ENCODE results near the gene ADGRA1. TPM values are rescaled to one million over a fixed set of nuclear protein-coding genes. Genes with fewer than 3 reads are reported as not detected.

The ADGRA1 gene
- total and polyA plus RNA-seq, 7 experiments from 2014 or later = not detected

DNA sequence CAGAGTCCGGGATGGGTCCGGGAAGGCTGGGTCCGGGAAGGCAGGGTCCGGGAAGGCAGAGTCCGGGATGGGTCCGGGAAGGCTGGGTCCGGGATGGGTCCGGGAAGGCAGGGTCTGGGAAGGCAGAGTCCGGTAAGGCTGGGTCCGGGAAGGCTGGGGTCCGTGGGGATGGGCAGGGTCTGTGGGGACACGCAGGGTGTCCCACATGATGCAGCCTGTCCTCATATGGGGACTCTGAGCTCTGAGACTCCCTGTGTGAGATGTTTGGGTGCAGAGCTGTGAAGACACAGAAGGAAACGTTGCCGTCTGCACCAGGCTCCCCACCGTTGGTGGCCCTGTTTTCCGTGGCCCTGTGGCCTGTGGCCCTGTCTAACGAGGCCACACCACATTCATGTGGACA, 45.7 kb upstream of the ADGRA1 start:
- H3K36me3 Mint-ChIP-seq = no peaks in the 10 kb centered on the region
- peaks cover 0 to 7% (median 3%) of the 10 kb centered on the region in 5 donors for H3K27me3 Mint-ChIP-seq
- no peak overlapping the region for H3K4me3 ChIP-seq (ENCODE audit: low read length)
- H3K4me1 Mint-ChIP-seq = peaks cover 0 to 2% (median 0%) of the 10 kb centered on the region in 7 donors
- ChIA-PET CTCF (no interaction called here), POLR2A (no interaction called here)
- no peaks in the 10 kb centered on the region for H3K4me1 ChIP-seq (ENCODE audit: control insufficient read depth in 2 of 2, insufficient read depth in 2 of 2, low read length in 2 of 2)
- no peaks in the 10 kb centered on the region for H3K9me3 ChIP-seq (ENCODE audit: control insufficient read depth in 2 of 3, low read length in 3 of 3)
- no peak overlapping the region for H3K4me3 Mint-ChIP-seq
- H3K27ac Mint-ChIP-seq = no peak overlapping the region
- H3K9me3 Mint-ChIP-seq = no peaks in the 10 kb centered on the region
- intact Hi-C loops (cut with micrococcal nuclease) = no loop called here
- DNase-seq (no peak), ATAC-seq (no peak)
- no peaks in the 10 kb centered on the region for H3K36me3 ChIP-seq (ENCODE audit: control insufficient read depth in 2 of 3, insufficient read depth in 3 of 3, low read length in 3 of 3)
- H3K27me3 ChIP-seq (ENCODE audit: control insufficient read depth in 2 of 2, insufficient read depth in 2 of 2, low read length in 2 of 2) = no peaks in the 10 kb centered on the region
- H3K27ac ChIP-seq (ENCODE audit: low read depth, low read length) = no peak overlapping the region

DNA sequence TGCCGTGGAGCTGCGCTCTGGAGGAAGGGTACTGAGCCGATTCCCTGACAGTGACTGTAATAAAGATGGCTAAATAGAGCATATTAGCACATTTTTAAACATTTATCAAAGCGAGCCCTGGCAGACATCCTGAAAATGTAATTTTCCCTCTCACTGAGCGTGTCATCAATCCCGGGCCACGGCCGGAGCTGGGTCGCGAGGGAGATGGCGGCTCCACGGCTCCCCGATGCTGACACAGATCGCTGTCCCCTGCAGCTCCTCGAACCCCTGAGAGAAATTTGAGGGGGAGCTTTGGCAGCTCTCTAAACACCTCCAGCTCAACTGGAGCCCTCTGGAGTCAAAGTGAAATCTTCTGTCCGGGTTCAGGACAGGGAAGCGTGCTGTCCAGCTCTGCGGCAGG, 44.9 kb upstream of the ADGRA1 start:
- no peak for ATAC-seq
- no peak overlapping the region for H3K27ac ChIP-seq (ENCODE audit: low read depth, low read length)
- CTCF ChIA-PET = no interaction called here

DNA sequence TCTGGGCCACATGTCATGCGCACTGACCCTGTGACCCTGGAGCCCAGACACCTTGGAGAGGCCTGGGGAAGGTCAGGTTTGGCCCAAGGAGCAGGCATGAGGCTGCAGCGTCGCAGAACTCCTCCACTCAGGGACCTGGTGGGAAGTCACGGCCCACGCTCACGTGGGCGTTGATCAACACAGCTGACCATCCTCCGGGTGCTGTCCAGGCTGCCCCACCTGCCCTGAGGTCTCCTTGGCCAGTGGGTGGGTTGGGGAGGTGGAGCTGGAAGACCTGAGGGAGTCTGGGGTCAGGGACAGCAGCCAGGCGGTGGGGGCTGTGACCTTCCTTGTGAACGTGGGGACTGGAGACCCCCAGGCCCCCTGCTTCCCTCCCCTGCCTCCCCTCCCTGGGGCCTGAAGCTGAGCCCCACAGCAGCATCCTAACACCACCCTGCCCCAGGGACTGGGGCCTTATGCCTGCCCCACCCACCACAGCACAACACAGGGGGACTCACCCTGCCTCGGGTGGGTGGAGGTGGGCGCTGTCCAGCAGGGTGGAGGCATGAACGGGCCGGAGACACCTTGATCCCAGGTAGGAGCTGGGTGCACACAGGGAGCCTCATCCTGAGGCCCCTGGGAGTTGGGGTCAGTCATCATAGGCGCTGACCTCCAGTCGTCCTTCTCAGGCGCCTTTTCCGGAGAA, 44.0 kb upstream of the ADGRA1 start:
- Mint-ChIP-seq H3K4me1 (peaks cover 0 to under 1% (median 0%) of the 10 kb centered on the region in 7 donors), H3K27ac (no peak overlapping the region), H3K9me3 (no peaks in the 10 kb centered on the region), H3K36me3 (no peaks in the 10 kb centered on the region), H3K27me3 (peaks cover 0 to 2% (median under 1%) of the 10 kb centered on the region in 5 donors), H3K4me3 (no peak overlapping the region)
- H3K27ac ChIP-seq (ENCODE audit: low read depth, low read length) = no peak overlapping the region
- DNase-seq (no peak), ATAC-seq (no peak)
- POLR2A ChIA-PET = no interaction called here
- no peaks in the 10 kb centered on the region for H3K27me3 ChIP-seq (ENCODE audit: control insufficient read depth in 2 of 2, insufficient read depth in 2 of 2, low read length in 2 of 2)
- intact Hi-C loops (cut with micrococcal nuclease) = no loop called here
- CTCF ChIA-PET = no interaction called here
- H3K36me3 ChIP-seq (ENCODE audit: control insufficient read depth in 2 of 3, insufficient read depth in 3 of 3, low read length in 3 of 3) = no peaks in the 10 kb centered on the region
- no peak overlapping the region for H3K4me3 ChIP-seq (ENCODE audit: low read length)
- no peaks in the 10 kb centered on the region for H3K4me1 ChIP-seq (ENCODE audit: control insufficient read depth in 2 of 2, insufficient read depth in 2 of 2, low read length in 2 of 2)
- H3K9me3 ChIP-seq (ENCODE audit: control insufficient read depth in 2 of 3, low read length in 3 of 3) = no peaks in the 10 kb centered on the region

More for the DNA sequence above, 44.9 kb upstream of the ADGRA1 start:
- Histone ChIP-seq H3K4me1 (ENCODE audit: control insufficient read depth in 2 of 2, insufficient read depth in 2 of 2, low read length in 2 of 2) (no peaks in the 10 kb centered on the region), H3K36me3 (ENCODE audit: control insufficient read depth in 2 of 3, insufficient read depth in 3 of 3, low read length in 3 of 3) (no peaks in the 10 kb centered on the region), H3K9me3 (ENCODE audit: control insufficient read depth in 2 of 3, low read length in 3 of 3) (no peaks in the 10 kb centered on the region), H3K27me3 (ENCODE audit: control insufficient read depth in 2 of 2, insufficient read depth in 2 of 2, low read length in 2 of 2) (no peaks in the 10 kb centered on the region), H3K4me3 (ENCODE audit: low read length) (no peak overlapping the region)
- Mint-ChIP-seq H3K27ac (no peak overlapping the region), H3K36me3 (no peaks in the 10 kb centered on the region), H3K27me3 (peaks cover 0 to 7% (median 3%) of the 10 kb centered on the region in 5 donors), H3K4me1 (peaks cover 0 to 2% (median 0%) of the 10 kb centered on the region in 7 donors), H3K4me3 (no peak overlapping the region), H3K9me3 (no peaks in the 10 kb centered on the region)
- intact Hi-C loops (cut with micrococcal nuclease) = no loop called here
- no peak for DNase-seq
- POLR2A ChIA-PET = no interaction called here

GRCh38 chr10:133044401-133044811, 43.3 kb upstream of the ADGRA1 start:
- DNase-seq = no peak
- Histone ChIP-seq H3K27me3 (ENCODE audit: control insufficient read depth in 2 of 2, insufficient read depth in 2 of 2, low read length in 2 of 2) (no peaks in the 10 kb centered on the region), H3K4me3 (ENCODE audit: low read length) (no peak overlapping the region), H3K4me1 (ENCODE audit: control insufficient read depth in 2 of 2, insufficient read depth in 2 of 2, low read length in 2 of 2) (no peaks in the 10 kb centered on the region), H3K9me3 (ENCODE audit: control insufficient read depth in 2 of 3, low read length in 3 of 3) (no peaks in the 10 kb centered on the region), H3K27ac (ENCODE audit: low read depth, low read length) (no peak overlapping the region), H3K36me3 (ENCODE audit: control insufficient read depth in 2 of 3, insufficient read depth in 3 of 3, low read length in 3 of 3) (no peaks in the 10 kb centered on the region)
- no peaks in the 10 kb centered on the region for H3K4me1 Mint-ChIP-seq
- intact Hi-C loops (cut with micrococcal nuclease) = no loop called here
- H3K36me3 Mint-ChIP-seq = no peaks in the 10 kb centered on the region
- ChIA-PET CTCF (no interaction called here), POLR2A (no interaction called here)
- ATAC-seq = no peak
- no peak overlapping the region for H3K4me3 Mint-ChIP-seq
- peaks cover 0 to 4% (median 0%) of the 10 kb centered on the region in 5 donors for H3K27me3 Mint-ChIP-seq
- no peaks in the 10 kb centered on the region for H3K9me3 Mint-ChIP-seq
- H3K27ac Mint-ChIP-seq = no peak overlapping the region

DNA sequence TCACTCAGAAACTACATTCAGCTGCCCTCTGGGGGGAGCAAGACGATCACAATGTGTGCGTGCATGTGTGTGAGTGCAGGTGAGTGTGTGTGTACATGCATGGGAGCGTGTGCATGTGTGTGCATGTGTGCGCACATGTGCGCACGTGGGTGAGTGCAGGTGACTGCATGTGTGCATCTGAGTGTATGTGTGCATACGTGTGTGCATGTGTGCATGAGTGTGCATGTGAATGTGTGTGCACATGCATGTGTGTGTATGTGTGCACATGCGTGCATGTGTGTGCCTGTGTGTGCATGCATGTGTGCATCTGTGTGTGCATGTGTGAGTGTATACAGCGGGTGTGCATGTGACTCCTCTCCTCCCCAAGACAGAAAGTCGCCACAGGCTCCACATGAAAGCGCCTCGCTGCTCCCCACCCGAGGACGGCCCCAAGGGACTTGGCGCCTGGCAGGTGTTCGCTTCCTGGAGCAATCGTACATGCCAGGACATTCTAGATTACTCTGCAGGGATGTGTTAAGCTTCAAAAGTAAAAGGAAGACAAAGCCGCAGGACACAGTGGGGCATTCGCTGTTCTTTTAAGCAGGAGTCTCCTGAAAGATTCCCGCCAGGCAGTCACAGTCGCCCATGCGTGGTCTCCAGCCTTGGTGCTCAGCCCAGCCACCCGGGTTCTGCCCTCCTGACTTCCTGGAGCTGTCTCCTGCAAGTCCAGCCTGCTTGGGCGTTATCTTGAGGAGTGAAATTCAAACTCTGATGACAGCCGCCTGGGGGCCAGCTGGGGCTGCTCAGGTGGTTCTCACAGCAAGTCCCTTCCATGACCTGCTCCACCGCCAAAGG, 42.0 kb upstream of the ADGRA1 start:
- H3K4me1 Mint-ChIP-seq = no peaks in the 10 kb centered on the region
- H3K27ac ChIP-seq (ENCODE audit: low read depth, low read length) = no peak overlapping the region
- intact Hi-C loops (cut with micrococcal nuclease) = no loop called here
- no peak overlapping the region for H3K27ac Mint-ChIP-seq
- CTCF ChIA-PET = no interaction called here
- no peaks in the 10 kb centered on the region for H3K36me3 ChIP-seq (ENCODE audit: control insufficient read depth in 2 of 3, insufficient read depth in 3 of 3, low read length in 3 of 3)
- no peaks in the 10 kb centered on the region for H3K27me3 ChIP-seq (ENCODE audit: control insufficient read depth in 2 of 2, insufficient read depth in 2 of 2, low read length in 2 of 2)
- DNase-seq (no peak), ATAC-seq (no peak)
- H3K4me3 ChIP-seq (ENCODE audit: low read length) = no peak overlapping the region
- H3K36me3 Mint-ChIP-seq = no peaks in the 10 kb centered on the region
- POLR2A ChIA-PET = no interaction called here
- H3K9me3 ChIP-seq (ENCODE audit: control insufficient read depth in 2 of 3, low read length in 3 of 3) = no peaks in the 10 kb centered on the region
- no peaks in the 10 kb centered on the region for H3K4me1 ChIP-seq (ENCODE audit: control insufficient read depth in 2 of 2, insufficient read depth in 2 of 2, low read length in 2 of 2)
- H3K27me3 Mint-ChIP-seq = peaks cover 0 to 4% (median 0%) of the 10 kb centered on the region in 5 donors
- no peaks in the 10 kb centered on the region for H3K9me3 Mint-ChIP-seq
- no peak overlapping the region for H3K4me3 Mint-ChIP-seq

- Histone ChIP-seq H3K27me3 (ENCODE audit: control insufficient read depth in 2 of 2, insufficient read depth in 2 of 2, low read length in 2 of 2) (no peaks in the 10 kb centered on the region), H3K4me3 (ENCODE audit: low read length) (no peak overlapping the region), H3K36me3 (ENCODE audit: control insufficient read depth in 2 of 3, insufficient read depth in 3 of 3, low read length in 3 of 3) (no peaks in the 10 kb centered on the region), H3K4me1 (ENCODE audit: control insufficient read depth in 2 of 2, insufficient read depth in 2 of 2, low read length in 2 of 2) (no peaks in the 10 kb centered on the region), H3K9me3 (ENCODE audit: control insufficient read depth in 2 of 3, low read length in 3 of 3) (no peaks in the 10 kb centered on the region), H3K27ac (ENCODE audit: low read depth, low read length) (no peak overlapping the region)
- Mint-ChIP-seq H3K36me3 (no peaks in the 10 kb centered on the region), H3K9me3 (no peaks in the 10 kb centered on the region), H3K4me3 (no peak overlapping the region), H3K27me3 (peaks cover 0 to 4% (median 0%) of the 10 kb centered on the region in 5 donors), H3K4me1 (no peaks in the 10 kb centered on the region), H3K27ac (no peak overlapping the region)
- intact Hi-C loops (cut with micrococcal nuclease) = no loop called here
- POLR2A ChIA-PET = no interaction called here
- CTCF ChIA-PET = no interaction called here
- ATAC-seq (no peak), DNase-seq (no peak)
Measured at GRCh38 chr10:133046390-133046765, 41.3 kb upstream of the ADGRA1 start.

Data from naive thymus-derived CD4-positive, alpha-beta T cell (primary cell).